NB4 (cell line): ENCODE measurements around the gene SELENOP.

Experiments used
- DNase-seq: peaks from one replicate; pipeline ENCODE4 v3.0.0; 2010; ENCODE audit warnings: low read depth
- H3K4me3 ChIP-seq: one replicate; pipeline ENCODE4 v1.5.1; 2011; ENCODE audit warnings: mild to moderate bottlenecking, low read depth, low read length, moderate library complexity
- MYC ChIP-seq: IDR thresholded peaks from 2 replicates; pipeline ENCODE4 v1.6.1; 2011; ENCODE audit warnings: low read depth, low read length
- POLR2A ChIP-seq: IDR thresholded peaks from 2 replicates; pipeline ENCODE4 v1.6.1; 2011; ENCODE audit warnings: mild to moderate bottlenecking; ENCODE audit not compliant: insufficient read length; ENCODE audit errors: extremely low read depth
- TF ChIP-seq, protein P1 (sequence below): IDR thresholded peaks from 2 replicates; pipeline ENCODE4 v1.6.1; 2011; ENCODE audit warnings: low read depth, low read length
- TF ChIP-seq, protein P2 (sequence below): IDR thresholded peaks from one replicate; pipeline ENCODE4 v1.5.1; 2012; ENCODE audit warnings: low read depth, low read length

The SELENOP gene

GRCh38 chr5:42753099-42753498 is 58.6 kb downstream of the SELENOP start:
- TF ChIP-seq, protein P1, sequence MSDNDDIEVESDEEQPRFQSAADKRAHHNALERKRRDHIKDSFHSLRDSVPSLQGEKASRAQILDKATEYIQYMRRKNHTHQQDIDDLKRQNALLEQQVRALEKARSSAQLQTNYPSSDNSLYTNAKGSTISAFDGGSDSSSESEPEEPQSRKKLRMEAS, result no peak
- no peak for TF ChIP-seq MYC
- TF ChIP-seq POLR2A, result no peak
- TF ChIP-seq, protein P2, sequence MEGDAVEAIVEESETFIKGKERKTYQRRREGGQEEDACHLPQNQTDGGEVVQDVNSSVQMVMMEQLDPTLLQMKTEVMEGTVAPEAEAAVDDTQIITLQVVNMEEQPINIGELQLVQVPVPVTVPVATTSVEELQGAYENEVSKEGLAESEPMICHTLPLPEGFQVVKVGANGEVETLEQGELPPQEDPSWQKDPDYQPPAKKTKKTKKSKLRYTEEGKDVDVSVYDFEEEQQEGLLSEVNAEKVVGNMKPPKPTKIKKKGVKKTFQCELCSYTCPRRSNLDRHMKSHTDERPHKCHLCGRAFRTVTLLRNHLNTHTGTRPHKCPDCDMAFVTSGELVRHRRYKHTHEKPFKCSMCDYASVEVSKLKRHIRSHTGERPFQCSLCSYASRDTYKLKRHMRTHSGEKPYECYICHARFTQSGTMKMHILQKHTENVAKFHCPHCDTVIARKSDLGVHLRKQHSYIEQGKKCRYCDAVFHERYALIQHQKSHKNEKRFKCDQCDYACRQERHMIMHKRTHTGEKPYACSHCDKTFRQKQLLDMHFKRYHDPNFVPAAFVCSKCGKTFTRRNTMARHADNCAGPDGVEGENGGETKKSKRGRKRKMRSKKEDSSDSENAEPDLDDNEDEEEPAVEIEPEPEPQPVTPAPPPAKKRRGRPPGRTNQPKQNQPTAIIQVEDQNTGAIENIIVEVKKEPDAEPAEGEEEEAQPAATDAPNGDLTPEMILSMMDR, result no peak
- DNase-seq, result no peak
- no peak overlapping the region for H3K4me3 ChIP-seq

DNA sequence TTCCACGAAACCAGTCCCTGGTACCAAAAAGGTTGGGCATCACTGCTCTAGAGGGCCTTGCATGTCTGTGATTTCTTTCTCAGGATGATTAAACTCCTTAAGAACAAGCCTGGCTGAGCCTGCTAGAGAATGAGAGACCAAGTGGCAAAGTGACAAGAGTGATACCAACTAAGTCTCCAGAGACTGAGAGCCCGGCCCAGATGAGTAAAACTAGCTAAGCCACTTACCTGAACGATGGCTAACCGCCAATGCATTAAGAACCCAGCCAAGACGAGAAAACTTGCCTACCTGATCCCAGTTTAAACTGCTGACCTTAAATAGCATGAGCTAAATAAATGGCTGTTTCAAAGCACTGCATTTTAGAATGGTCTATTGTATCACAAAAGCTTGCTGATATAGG is 60.6 kb downstream of the SELENOP start:
- no peak overlapping the region for H3K4me3 ChIP-seq
- TF ChIP-seq, protein P1, result no peak
- TF ChIP-seq POLR2A (no peak), MYC (no peak)
- TF ChIP-seq, protein P2, result no peak
- DNase-seq, result no peak

- H3K4me3 ChIP-seq, result no peak overlapping the region
- TF ChIP-seq, protein P2, result no peak
- TF ChIP-seq POLR2A (no peak), MYC (no peak)
- TF ChIP-seq, protein P1, result no peak
- no peak for DNase-seq
Measured at GRCh38 chr5:42750507-42750906, 61.2 kb downstream of the SELENOP start.
